IMR-90 (cell line): Measurements from ENCODE around the gene TEX2. TPM values are rescaled to one million over a fixed set of nuclear protein-coding genes. Genes with fewer than 3 reads are reported as not detected.

ENCODE experiments used
- ATAC-seq: fragments of 200-7000 bp; cut with Tn5 transposase; 2 replicates; pipeline ENCODE4 v1.9.1; 2020; ENCODE audit warnings: low read depth, mild to moderate bottlenecking, moderate library complexity
- BruUV-seq: library from RNA; stranded (reverse); fragments of 400-500 nt; replicated peaks from 2 replicates; lab custom pipeline; 2021; lab: Mats Ljungman, UMichigan
- CTCF ChIA-PET: fragments of 300-600 bp; formaldehyde crosslinking; extraction: SDS; loops from one replicate; lab custom pipeline; 2021; ENCODE audit warnings: antibody characterized with exemption; lab: Yijun Ruan, JAX
- POLR2A ChIA-PET: fragments of 300-600 bp; sonication (Branson Sonifier 250); formaldehyde crosslinking; loops from one replicate; lab custom pipeline; 2022; ENCODE audit warnings: antibody characterized with exemption; ENCODE audit not compliant: unreplicated experiment; lab: Charles Lee
- DNase-seq: peaks from one replicate; pipeline ENCODE4 v3.0.0; 2013
- H2AFZ ChIP-seq: replicated peaks from 2 replicates; pipeline ENCODE3; 2013; ENCODE audit warnings: low read length, mild to moderate bottlenecking; ENCODE audit not compliant: poor library complexity
- H2AK5ac ChIP-seq: 2 replicates; pipeline ENCODE4 v1.6.1; 2013; ENCODE audit warnings: low read depth, low read length, inconsistent platforms
- H2AK9ac ChIP-seq: replicated peaks from 2 replicates; pipeline ENCODE3; 2013; ENCODE audit warnings: mild to moderate bottlenecking, low read depth, low read length, moderate library complexity; ENCODE audit not compliant: poor library complexity
- H2BK120ac ChIP-seq: 2 replicates; pipeline ENCODE4 v1.6.1; 2013; ENCODE audit warnings: low read depth, low read length, inconsistent platforms
- H2BK15ac ChIP-seq: 3 replicates; pipeline ENCODE4 v1.6.1; 2013; ENCODE audit warnings: low read depth, low read length, inconsistent platforms
- H2BK20ac ChIP-seq: 2 replicates; pipeline ENCODE4 v1.6.1; 2013; ENCODE audit warnings: low read depth, mild to moderate bottlenecking, inconsistent platforms, low read length, moderate library complexity
- H2BK5ac ChIP-seq: 2 replicates; pipeline ENCODE4 v1.6.1; 2013; ENCODE audit warnings: mild to moderate bottlenecking, low read depth, low read length, inconsistent platforms; ENCODE audit not compliant: poor library complexity, severe bottlenecking
- H3K14ac ChIP-seq: replicated peaks from 2 replicates; pipeline ENCODE4 v1.6.1; 2013; ENCODE audit warnings: low read depth, low read length, inconsistent platforms
- H3K18ac ChIP-seq: 2 replicates; pipeline ENCODE4 v1.6.1; 2013; ENCODE audit warnings: low read depth, low read length, control low read depth
- H3K23ac ChIP-seq: 2 replicates; pipeline ENCODE4 v1.6.1; 2013; ENCODE audit warnings: low read depth, low read length, inconsistent platforms
- H3K27ac ChIP-seq: 2 replicates; pipeline ENCODE4 v1.5.1; 2013; ENCODE audit warnings: mild to moderate bottlenecking, control low read depth, low read length; ENCODE audit not compliant: insufficient read depth
- H3K27me3 ChIP-seq: 2 replicates; pipeline ENCODE4 v1.6.1; 2013; ENCODE audit warnings: low read length; ENCODE audit not compliant: control insufficient read depth, insufficient read depth
- H3K36me3 ChIP-seq: 2 replicates; pipeline ENCODE4 v1.6.1; 2013; ENCODE audit warnings: low read length, mixed read lengths; ENCODE audit not compliant: control insufficient read depth, insufficient read depth
- H3K4ac ChIP-seq: 2 replicates; pipeline ENCODE4 v1.6.1; 2013; ENCODE audit warnings: low read depth, low read length, inconsistent platforms
- H3K4me1 ChIP-seq: 2 replicates; pipeline ENCODE4 v1.6.1; 2013; ENCODE audit warnings: low read length, mixed read lengths; ENCODE audit not compliant: control insufficient read depth, insufficient read depth
- H3K4me2 ChIP-seq: 2 replicates; pipeline ENCODE4 v1.6.1; 2013; ENCODE audit warnings: low read depth, mild to moderate bottlenecking, control low read depth, low read length, moderate library complexity
- H3K4me3 ChIP-seq: 2 replicates; pipeline ENCODE4 v1.5.1; 2013; ENCODE audit warnings: low read depth, mild to moderate bottlenecking, control low read depth, low read length, moderate library complexity; ENCODE audit not compliant: insufficient read depth
- H3K56ac ChIP-seq: 2 replicates; pipeline ENCODE4 v1.6.1; 2013; ENCODE audit warnings: low read length, inconsistent platforms; ENCODE audit not compliant: insufficient read depth; ENCODE audit errors: extremely low read depth
- H3K79me1 ChIP-seq, 2 experiments: 2 replicates each; pipeline ENCODE4 v1.6.1; 2013; ENCODE audit warnings: low read length in 2 of 2, inconsistent platforms in 1 of 2, low read depth in 1 of 2
- H3K9ac ChIP-seq: 2 replicates; pipeline ENCODE4 v1.6.1; 2013; ENCODE audit warnings: low read depth, low read length, control low read depth
- H3K9me1 ChIP-seq: 2 replicates; pipeline ENCODE4 v1.6.1; 2013; ENCODE audit warnings: low read length, inconsistent platforms; ENCODE audit not compliant: insufficient read depth
- H3K9me3 ChIP-seq: 2 replicates; pipeline ENCODE4 v1.6.1; 2013; ENCODE audit warnings: low read length; ENCODE audit not compliant: control insufficient read depth, insufficient read depth
- H4K20me1 ChIP-seq: 2 replicates; pipeline ENCODE4 v1.6.1; 2013; ENCODE audit warnings: low read length, inconsistent platforms; ENCODE audit not compliant: insufficient read depth
- H4K5ac ChIP-seq: 2 replicates; pipeline ENCODE4 v1.6.1; 2013; ENCODE audit warnings: mild to moderate bottlenecking, low read depth, low read length, control low read depth
- H4K8ac ChIP-seq, 2 experiments: 2 replicates each; pipeline ENCODE4 v1.6.1; 2013; ENCODE audit warnings: low read depth in 2 of 2, low read length in 2 of 2, control low read depth in 1 of 2, inconsistent platforms in 1 of 2
- H4K91ac ChIP-seq: 2 replicates; pipeline ENCODE4 v1.6.1; 2013; ENCODE audit warnings: low read depth, low read length, inconsistent platforms; ENCODE audit not compliant: insufficient read depth
- CEBPB ChIP-seq: IDR thresholded peaks from 2 replicates; pipeline ENCODE4 v1.6.1; 2012; ENCODE audit warnings: low read depth, low read length, improper control_type of control experiment
- CTCF ChIP-seq: conservative IDR thresholded peaks from 2 replicates; pipeline ENCODE4 v1.5.1; 2012; ENCODE audit warnings: mild to moderate bottlenecking, low read depth, low read length, improper control_type of control experiment
- FOS ChIP-seq: fragments of 150-350 bp; IDR thresholded peaks from 2 replicates; pipeline ENCODE4 v1.6.1; 2016; ENCODE audit warnings: low read depth, low read length
- MXI1 ChIP-seq: IDR thresholded peaks from 2 replicates; pipeline ENCODE4 v1.6.1; 2012; ENCODE audit warnings: low read depth, mild to moderate bottlenecking, low read length, moderate library complexity, borderline replicate concordance
- RAD21 ChIP-seq: IDR thresholded peaks from 2 replicates; pipeline ENCODE4 v1.6.1; 2012; ENCODE audit warnings: low read length, improper control_type of control experiment
- SMC3 ChIP-seq: fragments of 150-350 bp; IDR thresholded peaks from 2 replicates; pipeline ENCODE4 v1.6.1; 2016; ENCODE audit warnings: low read depth, mild to moderate bottlenecking, antibody characterized with exemption, low read length, moderate library complexity
- WGBS, 2 experiments: methylation state at CpG; one replicate each; pipeline versions ENCODE4 v1.1.5 to v1.1.7; 2013; ENCODE audit warnings: missing lambda C conversion rate in 2 of 2; ENCODE audit not compliant: insufficient read length in 1 of 2; ENCODE audit errors: extremely low coverage in 2 of 2; 5-methylcytosine and 5-hydroxymethylcytosine counted together
- dilution Hi-C: fragments of 300-500 bp; cut with HindIII; formaldehyde crosslinking; loops from one replicate; pipeline ENCODE4 v1.14.3; 2018; ENCODE audit warnings: low sequenced_read_pairs; ENCODE audit not compliant: unreplicated experiment
- in situ Hi-C: fragments of 300-500 bp; cut with MboI; formaldehyde crosslinking; loops from 3 replicates; pipeline ENCODE4 v1.14.3; 2019; ENCODE audit warnings: low sequenced_read_pairs, inconsistent platforms, mixed read lengths
- intact Hi-C: fragments of 100-400 bp; cut with micrococcal nuclease; formaldehyde crosslinking; loops from 2 replicates; pipeline ENCODE4 v1.10.0; 2022
- polyA plus RNA-seq, 3 experiments: library from polyadenylated mRNA; depleted of rRNA; stranded (reverse); fragments of >200 nt; gene quantifications; 2 replicates each; pipeline ENCODE4 v1.2.3, GENCODE V29; 2012; ENCODE audit warnings: low replicate concordance in 1 of 3
- total RNA-seq: library from RNA; depleted of rRNA; stranded (reverse); fragments of >200 nt; gene quantifications from 2 replicates; pipeline ENCODE4 v1.2.3, GENCODE V29; 2012

Gene TEX2
- total and polyA plus RNA-seq, 2 of the 4 experiments (the other 2 are of a cell fraction) = 18.2 to 21.9 TPM

DNA sequence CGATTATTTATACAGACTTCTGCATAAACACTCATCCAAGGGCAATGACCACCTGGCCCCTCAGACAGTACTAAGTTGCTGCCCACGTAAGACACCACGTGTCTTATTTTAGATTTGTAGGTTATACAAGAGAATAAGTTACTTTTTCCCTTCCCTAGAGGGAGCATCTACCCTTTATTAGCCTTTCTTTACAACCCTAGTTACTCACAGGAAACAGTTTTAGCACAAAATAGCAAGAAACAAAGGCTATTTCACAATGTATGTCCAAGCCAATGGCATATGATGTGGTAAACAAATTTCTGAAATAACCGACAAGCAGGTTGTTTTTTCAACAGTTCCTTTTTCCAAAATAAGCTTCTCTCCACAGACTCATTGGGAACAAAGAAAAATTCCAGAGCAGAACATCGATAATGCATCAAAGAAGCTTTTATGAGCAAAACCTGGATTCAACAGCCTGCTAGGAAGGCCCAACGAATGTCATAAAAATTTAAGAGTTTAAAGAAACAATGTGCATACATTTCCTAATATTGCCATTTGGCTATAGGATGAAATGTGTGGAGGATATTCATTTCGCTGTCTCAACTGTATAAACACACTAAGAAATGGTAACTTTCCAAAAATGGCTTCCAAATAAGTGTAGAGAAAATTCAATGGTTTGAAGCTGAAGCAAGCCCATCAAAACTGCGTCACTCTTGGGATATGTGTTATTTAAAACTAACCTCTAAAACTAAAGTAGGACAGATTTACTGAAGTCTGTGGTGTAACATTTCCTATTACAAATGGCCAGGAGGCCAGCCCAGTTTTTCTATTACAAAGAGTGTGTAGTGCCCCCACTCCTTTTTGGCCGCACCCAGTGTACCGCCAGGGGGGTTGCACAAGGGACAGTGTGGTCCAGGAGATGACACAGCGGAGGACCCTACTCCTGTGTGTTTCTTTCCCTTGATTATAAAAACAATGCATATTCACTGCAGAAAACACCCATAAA is 82.7 kb downstream of the TEX2 start:
- ChIA-PET CTCF (interaction anchor here (0.6 kb wide), 1 partner anchor 30 kb away, joined by 7 read pairs; no protein-coding TSS in a partner anchor), POLR2A (no interaction called here)
- TF ChIP-seq CTCF (peak; percentile 31; the same call in 1 of the 2 replicates), CEBPB (peak; percentile 55; the same call in 1 of the 2 replicates), FOS (no peak), SMC3 (no peak), MXI1 (no peak), RAD21 (peak; percentile 20; the same call in 1 of the 2 replicates)
- H3K18ac ChIP-seq = no peak overlapping the region; the same call in 1 of the 2 replicates
- H3K9me3 ChIP-seq = no peaks in the 10 kb centered on the region
- peaks cover 6% of the 10 kb centered on the region for H3K9me1 ChIP-seq
- H2BK120ac ChIP-seq = no peak overlapping the region
- H4K8ac ChIP-seq = no peak overlapping the region
- H2AK9ac ChIP-seq = no peak overlapping the region
- H3K4me1 ChIP-seq = peaks cover 9% of the 10 kb centered on the region
- H3K9ac ChIP-seq = no peak overlapping the region
- H3K4me2 ChIP-seq = peak overlapping the region; percentile 16; the same call in 1 of the 2 replicates
- WGBS, 2 experiments = 92% methylated on average over 2 of the region's 11 CpGs; no CpG with 5 or more reads in 1 of the 2 experiments
- 0 out of 2 replicates have a peak, but pooled peaks have one; percentile 18 for ATAC-seq
- H3K79me1 ChIP-seq = peaks cover 0 to 3% of the 10 kb centered on the region in 2 experiments; a peak in 1 of 4 replicates
- no peaks in the 10 kb centered on the region for H3K27me3 ChIP-seq
- BruUV-seq = no TSS peak
- H2BK5ac ChIP-seq = no peak overlapping the region
- H3K23ac ChIP-seq = no peak overlapping the region
- no peak overlapping the region for H2AFZ ChIP-seq
- H3K36me3 ChIP-seq = peaks cover 2% of the 10 kb centered on the region; the same call in 1 of the 2 replicates
- peak overlapping the region; percentile 21; the same call in 1 of the 2 replicates for H3K27ac ChIP-seq
- no peak overlapping the region for H3K14ac ChIP-seq
- intact Hi-C loops (no loop called here), dilution Hi-C loops (no loop called here), in situ Hi-C loops (no loop called here)
- no peak overlapping the region for H2BK15ac ChIP-seq
- H3K56ac ChIP-seq = no peak overlapping the region
- no peak overlapping the region for H3K4me3 ChIP-seq
- H3K4ac ChIP-seq = no peak overlapping the region
- H2BK20ac ChIP-seq = no peak overlapping the region
- H4K5ac ChIP-seq = no peak overlapping the region
- peak; percentile 58 for DNase-seq
- H4K20me1 ChIP-seq = no peaks in the 10 kb centered on the region; the same call in 1 of the 2 replicates
- no peak overlapping the region for H4K91ac ChIP-seq
- H2AK5ac ChIP-seq = no peak overlapping the region
